ENCODE measurements around the gene GNAZ.

DNA sequence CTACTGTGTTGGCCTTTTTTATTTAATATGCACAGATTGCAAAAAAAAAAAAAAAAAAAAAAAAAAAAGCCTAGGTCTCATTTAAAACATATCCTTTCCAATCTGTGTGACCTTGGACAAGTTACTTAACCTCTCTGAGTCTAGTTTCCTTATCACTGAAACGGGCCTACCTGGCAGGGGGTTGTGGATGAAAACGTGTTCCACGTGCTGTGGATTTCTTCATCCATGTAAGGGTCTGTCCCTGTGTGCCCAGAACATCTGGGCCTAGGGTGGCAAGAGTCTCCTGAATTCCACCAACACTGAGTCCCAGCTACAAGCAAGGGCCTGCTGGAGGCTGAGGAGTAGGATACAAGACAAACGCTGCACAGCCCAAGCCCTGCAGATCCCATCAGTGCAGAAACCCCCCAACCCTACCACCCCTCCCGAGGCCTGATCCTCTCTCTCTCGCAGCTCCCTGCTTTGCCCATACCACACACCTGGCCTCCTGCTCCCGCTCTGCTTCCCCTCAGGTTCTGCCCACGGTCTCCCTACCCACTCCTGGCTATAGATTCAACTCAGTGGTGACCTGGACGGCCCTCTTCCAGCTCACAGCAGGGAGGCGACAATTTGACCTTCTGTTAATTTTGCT, 4.7 kb upstream of the GNAZ start:
- TF ChIP-seq, protein P1, sequence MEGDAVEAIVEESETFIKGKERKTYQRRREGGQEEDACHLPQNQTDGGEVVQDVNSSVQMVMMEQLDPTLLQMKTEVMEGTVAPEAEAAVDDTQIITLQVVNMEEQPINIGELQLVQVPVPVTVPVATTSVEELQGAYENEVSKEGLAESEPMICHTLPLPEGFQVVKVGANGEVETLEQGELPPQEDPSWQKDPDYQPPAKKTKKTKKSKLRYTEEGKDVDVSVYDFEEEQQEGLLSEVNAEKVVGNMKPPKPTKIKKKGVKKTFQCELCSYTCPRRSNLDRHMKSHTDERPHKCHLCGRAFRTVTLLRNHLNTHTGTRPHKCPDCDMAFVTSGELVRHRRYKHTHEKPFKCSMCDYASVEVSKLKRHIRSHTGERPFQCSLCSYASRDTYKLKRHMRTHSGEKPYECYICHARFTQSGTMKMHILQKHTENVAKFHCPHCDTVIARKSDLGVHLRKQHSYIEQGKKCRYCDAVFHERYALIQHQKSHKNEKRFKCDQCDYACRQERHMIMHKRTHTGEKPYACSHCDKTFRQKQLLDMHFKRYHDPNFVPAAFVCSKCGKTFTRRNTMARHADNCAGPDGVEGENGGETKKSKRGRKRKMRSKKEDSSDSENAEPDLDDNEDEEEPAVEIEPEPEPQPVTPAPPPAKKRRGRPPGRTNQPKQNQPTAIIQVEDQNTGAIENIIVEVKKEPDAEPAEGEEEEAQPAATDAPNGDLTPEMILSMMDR (IDR thresholded peaks at IDR 0.05; ENCODE audit: low read length), result no peak
- no peak for TF ChIP-seq EZH2phosphoT487 (IDR thresholded peaks at IDR 0.05; ENCODE audit: low read length)
